DMS79 treated with DMSO at 0.1 percent for 48 hours (cell line): ENCODE data around the gene FRY.
"Not testable (repeated sequence)": the region's sequence is repeated elsewhere in the genome, so short reads cannot be mapped to it uniquely, and the experiment has no call there.

ENCODE experiments used
- DNase-seq: peaks from one replicate; lab custom pipeline; 2025; lab: John Stamatoyannopoulos, UW

The FRY gene

GRCh38 chr13:32041429-32041828 is 9.9 kb downstream of the FRY start:
- no peak for DNase-seq

- DNase-seq: no peak
Observed at GRCh38 chr13:32042551-32042950, 11.0 kb downstream of the FRY start.

- DNase-seq: no peak
Observed at GRCh38 chr13:32044446-32044845, 12.9 kb downstream of the FRY start.

GRCh38 chr13:32045537-32045936 is 14.0 kb downstream of the FRY start:
- no peak for DNase-seq

- peak; percentile 31 for DNase-seq
Observed at GRCh38 chr13:32045982-32046785, 14.6 kb downstream of the FRY start.

GRCh38 chr13:32047088-32047487 is 15.5 kb downstream of the FRY start:
- DNase-seq: no peak

- no peak for DNase-seq
Observed at GRCh38 chr13:32047793-32048192, 16.2 kb downstream of the FRY start.

- DNase-seq: peak; percentile 25
Observed at GRCh38 chr13:32048816-32049215, 17.2 kb downstream of the FRY start.

GRCh38 chr13:32051156-32051555 is 19.6 kb downstream of the FRY start:
- DNase-seq: no peak

GRCh38 chr13:32056316-32056715 is 24.7 kb downstream of the FRY start:
- peak; percentile 78 for DNase-seq

GRCh38 chr13:32057325-32057724 is 25.8 kb downstream of the FRY start:
- DNase-seq: not testable (repeated sequence)

GRCh38 chr13:32059511-32059984 is 28.0 kb downstream of the FRY start:
- DNase-seq: no peak

- no peak for DNase-seq
Observed at GRCh38 chr13:32060401-32060878, 28.9 kb downstream of the FRY start.

- no peak for DNase-seq
Observed at GRCh38 chr13:32063619-32064233, 32.2 kb downstream of the FRY start.

GRCh38 chr13:32067149-32067961 is 35.8 kb downstream of the FRY start:
- no peak for DNase-seq

- DNase-seq: no peak
Observed at GRCh38 chr13:32068255-32068654, 36.7 kb downstream of the FRY start.

GRCh38 chr13:32073180-32073864 is 41.7 kb downstream of the FRY start:
- DNase-seq: no peak

GRCh38 chr13:32075170-32075851 is 43.7 kb downstream of the FRY start:
- DNase-seq: no peak

- DNase-seq: no peak
Observed at GRCh38 chr13:32079587-32079986, 48.0 kb downstream of the FRY start.

GRCh38 chr13:32080328-32080744 is 48.8 kb downstream of the FRY start:
- DNase-seq: no peak

- no peak for DNase-seq
Observed at GRCh38 chr13:32081591-32081990, 50.0 kb downstream of the FRY start.
